MM.1S (cell line): ENCODE results near the gene RFX6.

ENCODE experiments used
- DNase-seq: peaks from one replicate; pipeline ENCODE4 v3.0.0-alpha.2; 2015
- H2AFZ ChIP-seq: fragments of 300-600 bp; sonication (generic); 2 replicates; pipeline ENCODE4 v1.6.0; 2016; ENCODE audit warnings: antibody characterized with exemption, low read length
- H3F3A ChIP-seq: fragments of 300-600 bp; sonication (generic); 2 replicates; pipeline ENCODE4 v1.6.1; 2016; ENCODE audit warnings: mild to moderate bottlenecking, antibody characterized with exemption, low read length, moderate library complexity, mixed read lengths; ENCODE audit not compliant: insufficient read depth
- H3K27ac ChIP-seq: fragments of 300-600 bp; sonication (generic); 2 replicates; pipeline ENCODE4 v1.5.1; 2016; ENCODE audit warnings: mild to moderate bottlenecking, low read length
- H3K27me3 ChIP-seq: fragments of 300-600 bp; sonication (generic); replicated peaks from 2 replicates; pipeline ENCODE4 v1.6.0; 2016; ENCODE audit warnings: low read length; ENCODE audit not compliant: insufficient read depth
- H3K36me3 ChIP-seq: fragments of 300-600 bp; sonication (generic); replicated peaks from 2 replicates; pipeline ENCODE4 v1.6.1; 2016; ENCODE audit warnings: mild to moderate bottlenecking, low read length, mixed read lengths; ENCODE audit not compliant: insufficient read depth
- H3K4me1 ChIP-seq: fragments of 300-600 bp; sonication (generic); 2 replicates; pipeline ENCODE4 v1.6.1; 2016; ENCODE audit warnings: low read length, mixed read lengths
- H3K4me2 ChIP-seq: fragments of 300-600 bp; sonication (generic); 2 replicates; pipeline ENCODE4 v1.6.0; 2016; ENCODE audit warnings: low read depth, low read length
- H3K4me3 ChIP-seq: fragments of 300-600 bp; sonication (generic); 2 replicates; pipeline ENCODE4 v1.5.1; 2016; ENCODE audit warnings: low read length, mixed read lengths
- H3K79me2 ChIP-seq: fragments of 300-600 bp; sonication (generic); 2 replicates; pipeline ENCODE4 v1.6.1; 2016; ENCODE audit warnings: mixed run types, low read length, mixed read lengths
- H3K9ac ChIP-seq: fragments of 300-600 bp; sonication (generic); 2 replicates; pipeline ENCODE4 v1.6.1; 2016; ENCODE audit warnings: low read length, mixed read lengths
- H3K9me2 ChIP-seq: fragments of 300-600 bp; sonication (generic); replicated peaks from 2 replicates; pipeline ENCODE4 v1.6.1; 2016; ENCODE audit warnings: mild to moderate bottlenecking, low read length, mixed read lengths; ENCODE audit not compliant: insufficient read depth
- H3K9me3 ChIP-seq: fragments of 300-600 bp; sonication (generic); replicated peaks from 2 replicates; pipeline ENCODE4 v1.6.1; 2016; ENCODE audit warnings: mild to moderate bottlenecking, low read length, mixed read lengths; ENCODE audit not compliant: insufficient read depth
- H4K20me1 ChIP-seq: fragments of 300-600 bp; sonication (generic); 2 replicates; pipeline ENCODE4 v1.6.1; 2016; ENCODE audit warnings: mild to moderate bottlenecking, low read length, moderate library complexity, mixed read lengths; ENCODE audit not compliant: insufficient read depth
- CTCF ChIP-seq: fragments of 300-600 bp; sonication (generic); IDR thresholded peaks from 2 replicates; pipeline ENCODE4 v1.5.1; 2016; ENCODE audit warnings: antibody characterized with exemption, low read length, mixed read lengths
- EZH2 ChIP-seq: fragments of 300-600 bp; sonication (generic); optimal IDR thresholded peaks from 2 replicates; pipeline ENCODE3; 2017; ENCODE audit warnings: low read depth, mild to moderate bottlenecking, antibody characterized with exemption, low read length, mixed read lengths
- EZH2phosphoT487 ChIP-seq: fragments of 300-600 bp; sonication (generic); IDR thresholded peaks from 2 replicates; pipeline ENCODE4 v1.6.1; 2018; ENCODE audit warnings: antibody characterized with exemption, low read length

The RFX6 gene

GRCh38 chr6:116877743-116878142, 701 bp downstream of the RFX6 start:
- TF ChIP-seq CTCF (no peak), EZH2 (no peak), EZH2phosphoT487 (no peak)
- no peaks in the 10 kb centered on the region for H3K4me1 ChIP-seq
- H2AFZ ChIP-seq = no peak overlapping the region
- H4K20me1 ChIP-seq = no peaks in the 10 kb centered on the region
- no peaks in the 10 kb centered on the region for H3K27me3 ChIP-seq
- no peaks in the 10 kb centered on the region for H3K36me3 ChIP-seq
- no peaks in the 10 kb centered on the region for H3K9me3 ChIP-seq
- H3K79me2 ChIP-seq = no peaks in the 10 kb centered on the region
- H3K27ac ChIP-seq = no peak overlapping the region
- no peaks in the 10 kb centered on the region for H3F3A ChIP-seq
- no peak overlapping the region for H3K4me3 ChIP-seq
- no peaks in the 10 kb centered on the region for H3K9me2 ChIP-seq
- H3K4me2 ChIP-seq = no peak overlapping the region
- DNase-seq = no peak
- H3K9ac ChIP-seq = no peak overlapping the region

GRCh38 chr6:116881236-116881635, 4.2 kb downstream of the RFX6 start:
- H3K27ac ChIP-seq = no peak overlapping the region
- DNase-seq = no peak
- H3K4me1 ChIP-seq = no peaks in the 10 kb centered on the region
- no peak overlapping the region for H3K4me3 ChIP-seq
- no peaks in the 10 kb centered on the region for H4K20me1 ChIP-seq
- H3K79me2 ChIP-seq = no peaks in the 10 kb centered on the region
- H3K36me3 ChIP-seq = no peaks in the 10 kb centered on the region
- H2AFZ ChIP-seq = no peak overlapping the region
- H3K27me3 ChIP-seq = no peaks in the 10 kb centered on the region
- H3K9me3 ChIP-seq = no peaks in the 10 kb centered on the region
- H3K4me2 ChIP-seq = no peak overlapping the region
- H3K9me2 ChIP-seq = no peaks in the 10 kb centered on the region
- TF ChIP-seq EZH2 (no peak), EZH2phosphoT487 (no peak), CTCF (no peak)
- no peaks in the 10 kb centered on the region for H3F3A ChIP-seq
- no peak overlapping the region for H3K9ac ChIP-seq

- no peaks in the 10 kb centered on the region for H3K27me3 ChIP-seq
- no peaks in the 10 kb centered on the region for H3K9me3 ChIP-seq
- no peaks in the 10 kb centered on the region for H3K9me2 ChIP-seq
- H3K9ac ChIP-seq = no peak overlapping the region
- no peaks in the 10 kb centered on the region for H3K36me3 ChIP-seq
- H3F3A ChIP-seq = no peaks in the 10 kb centered on the region
- no peak overlapping the region for H2AFZ ChIP-seq
- no peak overlapping the region for H3K4me3 ChIP-seq
- H3K4me2 ChIP-seq = no peak overlapping the region
- H4K20me1 ChIP-seq = no peaks in the 10 kb centered on the region
- DNase-seq = no peak
- no peaks in the 10 kb centered on the region for H3K4me1 ChIP-seq
- no peak for TF ChIP-seq EZH2phosphoT487
- no peak for TF ChIP-seq EZH2
- TF ChIP-seq CTCF = no peak
- H3K27ac ChIP-seq = no peak overlapping the region
- H3K79me2 ChIP-seq = no peaks in the 10 kb centered on the region
Observed at GRCh38 chr6:116883005-116883404, 6.0 kb downstream of the RFX6 start.
